GM18873 (cell line): ENCODE results near the gene GUCA2B.

Experiments
- ATAC-seq: cut with Tn5 transposase; IDR thresholded peaks from one replicate; pipeline ENCODE4 v1.9.1; 2021; ENCODE audit warnings: mild to moderate bottlenecking, moderate library complexity, moderate number of reproducible peaks; ENCODE audit not compliant: unreplicated experiment, low FRiP score

The GUCA2B gene

DNA sequence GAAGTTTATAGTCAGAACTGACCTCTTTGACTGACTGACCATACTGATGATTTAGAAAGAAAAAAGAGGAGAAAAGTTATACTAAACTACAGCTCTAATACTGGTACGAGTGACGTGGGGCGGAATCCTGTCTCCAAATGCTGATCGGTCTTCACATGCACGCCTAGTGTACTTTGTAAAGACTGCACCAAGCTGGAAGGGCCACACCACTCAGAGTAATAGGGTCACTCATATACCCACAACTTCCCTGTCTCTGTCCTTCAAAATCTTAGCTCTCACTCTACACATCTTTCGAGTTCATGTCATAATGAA lies 30.7 kb downstream of the GUCA2B start:
- ATAC-seq, result no peak

DNA sequence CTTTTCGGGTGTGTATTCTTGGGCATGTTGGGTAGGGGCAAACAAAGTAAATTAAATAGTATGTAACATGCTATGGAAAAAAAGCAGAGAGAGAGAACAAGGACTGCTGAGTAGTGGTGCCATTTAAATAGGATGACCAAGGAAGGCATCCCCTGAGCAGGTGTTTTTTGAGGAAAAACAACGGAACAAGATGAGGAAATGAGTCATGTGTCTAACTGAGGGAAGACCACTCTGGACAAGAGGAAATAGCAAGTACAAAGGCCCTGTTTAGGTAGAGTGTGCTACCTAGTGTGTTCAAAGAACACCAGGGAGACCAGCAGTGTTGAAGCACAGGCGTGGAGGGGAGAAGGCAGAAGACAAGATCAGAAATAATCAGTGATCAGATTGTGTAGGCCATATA lies 31.4 kb downstream of the GUCA2B start:
- no peak for ATAC-seq

DNA sequence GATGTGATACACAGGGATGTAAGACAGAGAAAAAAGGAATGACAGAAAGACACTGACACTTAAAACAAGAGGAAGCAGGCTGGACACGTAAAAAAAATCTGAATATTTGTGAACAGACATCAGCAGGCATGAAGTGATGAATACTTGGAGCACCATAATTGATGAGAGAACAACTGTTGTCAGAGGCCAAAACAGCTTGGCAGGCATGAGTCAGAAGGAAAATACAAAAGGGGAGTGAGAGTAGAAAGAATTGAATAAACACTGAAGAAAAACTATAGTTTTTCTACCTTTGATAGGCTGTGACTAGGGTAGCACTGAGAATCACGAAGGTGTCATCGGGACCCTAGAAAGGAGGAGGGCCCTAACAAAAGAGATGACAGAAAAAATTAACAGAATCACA lies 32.9 kb downstream of the GUCA2B start:
- no peak for ATAC-seq

DNA sequence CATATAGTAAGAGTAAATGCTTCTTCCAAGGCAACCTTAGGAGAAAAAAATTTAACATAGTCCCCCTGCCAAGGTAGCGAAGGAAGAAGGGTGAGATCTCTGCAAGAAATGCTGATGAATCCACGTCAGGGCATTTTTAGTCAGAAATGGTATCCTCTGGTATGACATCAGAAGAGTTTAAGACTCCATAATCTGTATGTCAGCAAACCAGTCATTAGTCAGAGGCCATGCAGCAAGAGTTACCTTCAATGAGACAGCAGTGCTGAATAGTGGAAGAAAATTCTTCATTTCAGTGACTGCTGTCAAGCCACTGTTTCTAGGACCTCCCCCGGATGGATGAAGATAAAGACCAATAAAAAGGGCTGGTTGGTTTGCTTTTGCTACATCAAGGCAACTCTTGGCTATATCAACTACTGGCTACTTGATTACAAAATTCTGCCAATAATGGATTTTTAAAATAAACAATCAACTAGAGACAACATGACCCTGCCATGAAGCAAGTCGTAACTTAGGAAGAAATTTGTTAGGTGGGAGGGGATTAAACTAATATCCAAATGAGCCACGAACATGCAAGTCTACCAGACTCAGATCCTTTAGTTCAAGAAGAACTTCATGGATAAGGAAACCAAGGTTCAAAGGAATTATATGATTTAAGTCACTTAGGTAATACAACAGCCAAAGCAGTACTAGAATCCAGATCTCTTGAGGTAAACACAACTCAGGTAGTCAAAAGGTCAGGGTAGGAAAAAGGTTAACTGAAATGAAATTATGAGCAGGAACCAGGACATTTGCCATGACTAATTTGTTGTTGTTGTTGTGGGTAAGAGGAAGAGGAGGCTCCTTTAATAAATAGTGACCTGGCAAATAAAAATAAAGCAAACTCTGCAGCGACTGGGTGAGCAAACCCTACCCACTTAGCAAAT lies 37.0 kb downstream of the GUCA2B start:
- no peak for ATAC-seq

DNA sequence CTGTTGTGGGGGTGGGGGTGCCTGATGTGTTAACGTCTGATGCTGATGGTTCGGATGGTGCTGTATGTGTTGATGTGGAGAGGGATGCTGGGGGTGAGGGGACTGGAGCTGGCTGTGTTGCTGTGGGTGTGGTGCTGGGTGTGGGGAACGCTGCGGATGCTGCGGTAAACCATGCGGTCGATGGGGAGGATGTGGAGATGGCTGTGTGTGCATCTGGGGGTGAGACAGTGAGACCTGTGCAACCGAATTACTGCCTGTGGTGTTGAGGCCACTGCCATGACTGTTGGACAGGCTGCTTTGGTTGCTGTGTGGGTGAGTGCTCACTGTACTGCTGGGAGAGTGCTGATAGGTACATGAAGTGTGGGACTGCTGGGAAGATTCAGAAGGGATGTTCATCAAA lies 38.1 kb downstream of the GUCA2B start:
- ATAC-seq, result no peak

DNA sequence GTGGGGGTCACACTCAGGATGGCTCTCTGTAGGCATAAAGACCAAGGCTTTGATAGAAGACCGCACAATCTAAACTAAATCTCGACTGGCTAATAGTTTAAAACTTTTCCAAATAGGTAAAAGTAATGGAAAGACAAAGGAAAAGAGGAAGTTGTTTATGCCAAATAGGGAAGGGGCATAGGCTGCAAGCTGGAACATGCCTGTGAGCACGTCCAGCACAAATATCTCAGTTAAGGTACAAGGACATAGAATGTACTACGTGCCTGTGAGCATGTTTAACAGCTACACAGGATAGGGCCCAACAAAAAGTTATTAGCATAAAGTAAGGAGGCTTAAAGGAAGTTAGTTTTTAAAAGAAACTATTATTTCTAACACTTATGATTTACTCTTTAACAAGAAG lies 38.9 kb downstream of the GUCA2B start:
- ATAC-seq, result no peak

DNA sequence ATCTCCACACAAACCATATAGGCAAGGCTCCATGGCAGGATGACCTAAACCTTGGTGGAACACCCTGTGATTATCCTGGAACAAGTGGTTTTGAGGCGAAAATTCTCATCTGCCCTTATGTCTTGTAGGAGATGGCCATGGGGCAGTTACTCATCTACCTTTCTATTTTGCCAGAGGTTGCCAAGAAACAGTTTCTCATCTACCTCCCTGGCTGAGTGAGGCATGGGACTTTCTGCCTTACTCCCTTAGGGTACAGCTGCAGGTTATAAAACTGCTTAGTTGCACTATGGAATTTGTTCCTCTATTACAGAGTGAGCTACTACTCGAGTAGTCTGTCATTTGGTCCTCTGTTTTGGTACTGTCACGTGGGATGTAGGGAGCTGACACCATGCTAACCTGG lies 42.6 kb downstream of the GUCA2B start:
- ATAC-seq, result no peak

DNA sequence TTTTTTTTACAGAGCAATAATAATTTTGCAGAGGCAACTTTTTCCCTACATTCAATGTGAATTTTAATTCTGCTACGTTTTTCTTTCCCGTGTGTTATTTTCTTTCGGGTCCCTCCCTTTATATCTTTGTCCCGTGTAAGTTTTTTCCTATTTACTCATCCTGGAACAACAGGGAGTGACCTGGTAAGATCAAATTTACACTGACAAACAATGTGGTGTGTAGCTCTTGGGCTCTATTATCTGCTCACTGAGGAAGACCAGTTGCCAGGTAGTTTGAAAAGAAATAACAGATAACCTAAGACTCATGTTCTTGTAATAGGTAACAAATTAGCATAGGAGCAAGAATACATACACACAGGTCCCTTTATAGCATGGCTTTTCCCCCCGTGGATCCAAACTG lies 45.0 kb downstream of the GUCA2B start:
- ATAC-seq, result no peak

DNA sequence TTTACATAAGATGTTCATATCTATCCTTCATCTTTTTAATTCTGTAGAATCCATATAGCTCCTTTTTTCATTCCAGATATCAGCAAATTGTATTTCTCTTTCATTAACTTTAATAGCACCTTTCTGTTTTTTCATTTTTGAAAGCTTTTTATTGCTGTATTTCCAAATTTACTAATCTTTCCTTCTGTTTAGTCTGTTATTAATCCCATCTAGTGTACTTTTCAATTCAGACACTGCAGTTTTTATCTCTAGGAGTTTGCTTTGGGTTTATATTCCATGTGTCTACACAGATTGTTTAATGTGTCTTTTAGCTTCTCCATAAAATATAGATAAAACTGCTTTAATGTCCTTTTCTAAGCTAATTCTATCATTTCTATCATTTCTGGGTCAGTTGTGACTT lies 48.8 kb downstream of the GUCA2B start:
- no peak for ATAC-seq
